DOHH2 (cell line): ENCODE measurements around the gene HSD11B1.

Experiments used
- EZH2phosphoT487 ChIP-seq: fragments of 200-600 bp; sonication (generic); IDR thresholded peaks from 2 replicates; pipeline ENCODE4 v1.6.1; 2017; ENCODE audit warnings: borderline replicate concordance, mild to moderate bottlenecking, antibody characterized with exemption, low read length, moderate library complexity, mixed read lengths
- TF ChIP-seq, protein P1 (sequence below): fragments of 200-600 bp; sonication (generic); IDR thresholded peaks from one replicate; pipeline ENCODE4 v1.5.1; 2014; ENCODE audit warnings: antibody characterized with exemption, mild to moderate bottlenecking, low read depth, low read length; ENCODE audit not compliant: poor library complexity, severe bottlenecking

DNA sequence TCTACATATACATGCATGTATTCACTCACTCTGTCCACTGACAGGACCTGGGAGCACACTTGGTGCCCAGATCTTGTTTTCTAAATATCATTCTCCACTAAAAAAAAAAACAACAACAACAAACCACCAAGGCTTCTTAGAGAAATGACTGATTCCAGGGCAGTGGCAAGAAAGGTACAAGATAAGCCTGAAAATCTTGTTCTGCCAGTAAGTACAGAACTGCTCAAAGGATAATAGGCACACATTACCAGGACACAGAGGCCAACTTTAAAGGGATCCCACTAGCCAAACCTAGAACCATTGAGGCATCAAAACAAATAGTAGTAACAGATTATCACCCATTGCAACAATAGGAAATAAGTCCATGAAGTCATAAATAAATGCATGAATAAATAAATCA lies 10.7 kb downstream of the HSD11B1 start:
- no peak for TF ChIP-seq EZH2phosphoT487
- TF ChIP-seq, protein P1, sequence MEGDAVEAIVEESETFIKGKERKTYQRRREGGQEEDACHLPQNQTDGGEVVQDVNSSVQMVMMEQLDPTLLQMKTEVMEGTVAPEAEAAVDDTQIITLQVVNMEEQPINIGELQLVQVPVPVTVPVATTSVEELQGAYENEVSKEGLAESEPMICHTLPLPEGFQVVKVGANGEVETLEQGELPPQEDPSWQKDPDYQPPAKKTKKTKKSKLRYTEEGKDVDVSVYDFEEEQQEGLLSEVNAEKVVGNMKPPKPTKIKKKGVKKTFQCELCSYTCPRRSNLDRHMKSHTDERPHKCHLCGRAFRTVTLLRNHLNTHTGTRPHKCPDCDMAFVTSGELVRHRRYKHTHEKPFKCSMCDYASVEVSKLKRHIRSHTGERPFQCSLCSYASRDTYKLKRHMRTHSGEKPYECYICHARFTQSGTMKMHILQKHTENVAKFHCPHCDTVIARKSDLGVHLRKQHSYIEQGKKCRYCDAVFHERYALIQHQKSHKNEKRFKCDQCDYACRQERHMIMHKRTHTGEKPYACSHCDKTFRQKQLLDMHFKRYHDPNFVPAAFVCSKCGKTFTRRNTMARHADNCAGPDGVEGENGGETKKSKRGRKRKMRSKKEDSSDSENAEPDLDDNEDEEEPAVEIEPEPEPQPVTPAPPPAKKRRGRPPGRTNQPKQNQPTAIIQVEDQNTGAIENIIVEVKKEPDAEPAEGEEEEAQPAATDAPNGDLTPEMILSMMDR = no peak
